T-helper 2 cell treated with Interferon-gamma antibody and Interleukin-4, amounts not matched to agents 5 μg/mL and 100 μg/mL, for 36 hours (primary cell): Measurements from ENCODE around the gene PIP4K2A.
A peak's percentile ranks its signal among the peaks of the same experiment; 100 is the strongest.

Source experiments
- DNase-seq: peaks from one replicate; pipeline ENCODE4 v3.0.0; 2021; ENCODE audit warnings: low spot score
- H3K27ac Mint-ChIP-seq: one replicate; pipeline ENCODE4 v1.8.0; 2021; ENCODE audit warnings: mild to moderate bottlenecking, mixed read lengths
- H3K27me3 Mint-ChIP-seq: one replicate; pipeline ENCODE4 v1.8.0; 2021; ENCODE audit warnings: low read depth, mixed read lengths
- H3K36me3 Mint-ChIP-seq: one replicate; pipeline ENCODE4 v1.8.0; 2021; ENCODE audit warnings: low read depth, mixed read lengths
- H3K4me1 Mint-ChIP-seq: one replicate; pipeline ENCODE4 v1.8.0; 2021; ENCODE audit warnings: low read depth, mixed read lengths
- H3K4me3 Mint-ChIP-seq: one replicate; pipeline ENCODE4 v1.8.0; 2022; ENCODE audit warnings: mild to moderate bottlenecking, moderate library complexity, mixed read lengths
- H3K9me3 Mint-ChIP-seq: one replicate; pipeline ENCODE4 v1.8.0; 2021; ENCODE audit warnings: mixed read lengths

PIP4K2A gene

DNA sequence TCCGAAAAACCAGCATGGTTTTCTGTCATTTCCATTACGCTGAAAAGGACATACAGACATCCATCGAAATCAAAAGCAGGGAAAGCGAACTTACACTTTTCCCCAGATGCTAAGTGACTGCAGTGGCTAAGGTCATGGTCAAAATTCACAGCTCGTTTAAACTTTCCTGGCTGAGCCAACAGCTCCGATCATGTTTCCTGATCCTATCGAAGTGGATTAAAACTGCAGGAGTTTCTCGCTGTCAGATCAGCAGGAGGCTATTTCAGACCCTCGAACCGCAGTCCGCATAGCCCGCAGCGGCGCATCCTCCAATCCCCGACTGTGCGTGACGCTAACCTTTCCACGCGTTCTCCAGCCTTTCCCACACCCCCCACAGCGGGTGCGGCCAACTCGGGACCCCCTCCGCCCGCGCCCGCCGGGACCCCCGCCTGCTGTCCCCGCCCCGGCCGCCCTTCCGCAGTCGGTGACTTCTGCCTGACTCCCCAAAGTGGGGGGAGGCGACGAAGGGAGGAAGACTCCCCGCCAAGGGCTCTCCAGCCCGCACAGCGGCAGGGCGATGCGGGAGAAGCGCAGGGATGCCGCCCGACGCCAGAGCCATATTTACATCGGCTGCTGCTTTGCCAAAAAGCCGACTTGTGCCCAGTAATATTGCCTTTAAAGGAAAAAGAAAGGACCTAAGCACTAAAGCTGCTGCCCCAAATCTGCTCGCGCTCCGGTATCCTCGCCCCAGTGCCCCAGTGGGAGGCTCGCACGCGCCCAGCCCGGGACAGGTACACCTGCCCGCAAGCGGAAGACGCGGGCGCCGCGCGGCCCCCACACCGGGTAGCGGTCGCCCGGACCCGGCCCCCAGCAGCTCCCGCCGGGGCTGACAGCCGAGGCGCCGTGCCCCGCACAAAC, 1.2 kb downstream of the PIP4K2A start:
- H3K4me3 Mint-ChIP-seq = peak overlapping the region; percentile 90
- peaks cover 42% of the 10 kb centered on the region for H3K4me1 Mint-ChIP-seq
- peaks cover 15% of the 10 kb centered on the region for H3K36me3 Mint-ChIP-seq
- no peaks in the 10 kb centered on the region for H3K9me3 Mint-ChIP-seq
- peak; percentile 30 for DNase-seq
- no peaks in the 10 kb centered on the region for H3K27me3 Mint-ChIP-seq
- H3K27ac Mint-ChIP-seq = peak overlapping the region; percentile 78

- Mint-ChIP-seq H3K27ac (peak overlapping the region; percentile 49), H3K4me1 (peaks cover 48% of the 10 kb centered on the region), H3K36me3 (peaks cover 23% of the 10 kb centered on the region), H3K4me3 (peak overlapping the region; percentile 90), H3K27me3 (no peaks in the 10 kb centered on the region), H3K9me3 (no peaks in the 10 kb centered on the region)
- DNase-seq = no peak
Observed at GRCh38 chr10:22712211-22712955, 2.0 kb downstream of the PIP4K2A start.

GRCh38 chr10:22711373-22711772, 3.0 kb downstream of the PIP4K2A start:
- peaks cover 53% of the 10 kb centered on the region for H3K4me1 Mint-ChIP-seq
- H3K9me3 Mint-ChIP-seq = no peaks in the 10 kb centered on the region
- no peaks in the 10 kb centered on the region for H3K27me3 Mint-ChIP-seq
- no peak for DNase-seq
- peaks cover 27% of the 10 kb centered on the region for H3K36me3 Mint-ChIP-seq
- H3K4me3 Mint-ChIP-seq = peak overlapping the region; percentile 90
- H3K27ac Mint-ChIP-seq = no peak overlapping the region

- H3K27ac Mint-ChIP-seq = peak overlapping the region; percentile 63
- no peaks in the 10 kb centered on the region for H3K27me3 Mint-ChIP-seq
- no peak for DNase-seq
- no peak overlapping the region for H3K4me3 Mint-ChIP-seq
- H3K36me3 Mint-ChIP-seq = peaks cover 34% of the 10 kb centered on the region
- H3K4me1 Mint-ChIP-seq = peaks cover 58% of the 10 kb centered on the region
- no peaks in the 10 kb centered on the region for H3K9me3 Mint-ChIP-seq
Observed at GRCh38 chr10:22710139-22710745, 4.1 kb downstream of the PIP4K2A start.

- Mint-ChIP-seq H3K36me3 (peaks cover 45% of the 10 kb centered on the region), H3K9me3 (no peaks in the 10 kb centered on the region), H3K27me3 (no peaks in the 10 kb centered on the region), H3K4me3 (no peak overlapping the region), H3K4me1 (peaks cover 68% of the 10 kb centered on the region), H3K27ac (no peak overlapping the region)
- DNase-seq = no peak
Observed at GRCh38 chr10:22708772-22709171, 5.6 kb downstream of the PIP4K2A start.

DNA sequence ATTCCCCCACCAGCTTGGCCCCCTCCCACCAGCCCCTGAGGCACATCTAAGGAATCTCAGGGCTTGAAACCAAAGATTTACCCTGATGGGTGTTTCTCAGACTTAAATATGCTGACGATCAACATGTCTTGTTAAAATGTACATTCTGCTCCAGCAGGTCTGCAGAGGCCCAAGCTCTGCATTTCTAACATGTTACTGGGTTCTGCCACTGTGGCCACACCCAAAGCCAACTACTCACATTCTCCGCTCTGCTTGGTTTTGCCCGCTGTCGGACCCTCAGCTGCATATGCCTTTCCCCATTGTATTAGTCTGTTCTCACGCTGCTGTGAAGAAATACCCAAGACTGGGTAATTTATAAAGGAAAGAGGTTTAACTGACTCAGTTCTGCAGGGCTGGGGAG, 8.9 kb downstream of the PIP4K2A start:
- H3K27me3 Mint-ChIP-seq = no peaks in the 10 kb centered on the region
- no peak overlapping the region for H3K27ac Mint-ChIP-seq
- no peak for DNase-seq
- H3K36me3 Mint-ChIP-seq = peaks cover 50% of the 10 kb centered on the region
- no peaks in the 10 kb centered on the region for H3K9me3 Mint-ChIP-seq
- no peak overlapping the region for H3K4me3 Mint-ChIP-seq
- peaks cover 71% of the 10 kb centered on the region for H3K4me1 Mint-ChIP-seq

DNA sequence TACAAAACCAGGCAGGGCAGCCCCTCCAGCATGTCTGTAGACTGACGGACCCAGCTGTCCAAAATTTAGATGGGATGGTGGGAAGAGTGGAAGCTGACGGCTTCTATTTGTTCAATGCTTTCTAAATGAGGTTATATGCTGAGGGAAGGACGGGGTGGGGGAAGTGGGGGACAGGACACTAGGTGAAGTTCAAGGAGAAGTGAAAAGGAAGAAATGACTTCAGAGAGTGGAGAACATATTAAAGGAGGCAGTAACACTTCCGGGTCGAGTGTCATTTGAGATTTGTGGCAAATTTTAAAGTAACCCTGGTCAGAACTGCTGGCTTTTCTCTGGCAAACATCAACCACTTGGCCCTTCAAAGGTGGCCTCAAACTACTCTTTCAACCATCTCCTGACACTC, 9.4 kb downstream of the PIP4K2A start:
- H3K27me3 Mint-ChIP-seq = no peaks in the 10 kb centered on the region
- peaks cover 66% of the 10 kb centered on the region for H3K4me1 Mint-ChIP-seq
- no peak overlapping the region for H3K4me3 Mint-ChIP-seq
- H3K36me3 Mint-ChIP-seq = peaks cover 49% of the 10 kb centered on the region
- DNase-seq = no peak
- no peaks in the 10 kb centered on the region for H3K9me3 Mint-ChIP-seq
- no peak overlapping the region for H3K27ac Mint-ChIP-seq

DNA sequence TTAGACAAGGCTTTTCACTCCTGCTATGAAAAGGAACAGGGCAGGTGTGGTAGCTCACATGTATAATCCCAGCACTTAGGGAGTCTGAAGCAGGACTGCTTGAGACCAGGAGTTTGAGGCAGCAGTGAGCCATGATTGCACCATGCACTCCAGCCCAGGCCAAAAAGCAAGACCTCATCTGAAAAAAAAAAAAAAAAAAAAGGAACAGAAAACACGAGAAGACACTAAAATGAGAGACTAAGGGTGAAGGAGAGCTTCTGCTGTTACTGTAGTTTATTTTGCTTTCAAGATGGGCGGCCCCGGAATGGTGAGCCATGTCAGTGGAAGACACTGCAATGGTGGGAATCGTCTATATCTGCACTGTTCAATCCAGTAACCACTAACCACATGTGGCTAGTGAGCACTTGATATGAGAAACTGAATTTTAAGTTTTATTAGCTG, 9.9 kb downstream of the PIP4K2A start:
- H3K4me1 Mint-ChIP-seq = peaks cover 63% of the 10 kb centered on the region
- H3K27ac Mint-ChIP-seq = no peak overlapping the region
- H3K4me3 Mint-ChIP-seq = no peak overlapping the region
- H3K9me3 Mint-ChIP-seq = no peaks in the 10 kb centered on the region
- H3K36me3 Mint-ChIP-seq = peaks cover 49% of the 10 kb centered on the region
- H3K27me3 Mint-ChIP-seq = no peaks in the 10 kb centered on the region
- DNase-seq = no peak

GRCh38 chr10:22702348-22702747, 12.0 kb downstream of the PIP4K2A start:
- Mint-ChIP-seq H3K27me3 (no peaks in the 10 kb centered on the region), H3K27ac (no peak overlapping the region), H3K4me3 (no peak overlapping the region), H3K36me3 (peaks cover 36% of the 10 kb centered on the region), H3K4me1 (peaks cover 52% of the 10 kb centered on the region), H3K9me3 (no peaks in the 10 kb centered on the region)
- no peak for DNase-seq

DNA sequence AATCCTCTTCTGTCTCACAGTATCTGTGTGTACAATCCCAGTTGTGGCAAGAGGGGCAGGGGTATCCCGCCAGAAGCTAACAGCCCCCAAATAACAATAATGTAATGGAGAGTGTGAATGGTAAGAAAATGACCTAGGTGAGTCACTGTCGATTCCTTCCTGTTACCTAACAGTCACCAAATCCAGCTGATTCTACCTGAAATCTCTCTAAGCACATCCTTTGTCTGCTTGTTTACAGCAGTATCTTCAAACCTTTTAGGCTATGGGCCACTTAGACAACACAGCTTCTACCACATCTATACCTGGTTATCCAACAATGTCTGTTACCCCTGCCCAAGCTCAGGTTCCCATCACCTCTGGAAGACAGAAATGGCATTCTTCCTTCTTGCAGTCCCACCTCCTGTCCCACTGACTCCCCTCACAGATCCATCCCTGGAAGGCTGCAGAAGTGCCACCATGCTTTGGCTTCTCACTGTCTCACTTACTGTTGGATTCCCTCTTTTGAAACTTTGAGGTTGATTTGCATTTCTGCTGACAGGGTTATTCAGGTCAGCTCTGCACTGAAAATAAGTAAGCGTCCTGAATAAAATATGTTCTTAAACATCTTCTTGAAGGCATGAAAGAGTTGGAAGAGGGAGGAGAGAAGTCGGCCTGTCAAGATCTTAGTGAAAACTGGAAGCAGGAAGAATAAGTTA, 13.1 kb downstream of the PIP4K2A start:
- no peaks in the 10 kb centered on the region for H3K9me3 Mint-ChIP-seq
- H3K36me3 Mint-ChIP-seq = peaks cover 32% of the 10 kb centered on the region
- no peak overlapping the region for H3K27ac Mint-ChIP-seq
- no peak overlapping the region for H3K4me3 Mint-ChIP-seq
- DNase-seq = no peak
- no peaks in the 10 kb centered on the region for H3K27me3 Mint-ChIP-seq
- peaks cover 49% of the 10 kb centered on the region for H3K4me1 Mint-ChIP-seq

- Mint-ChIP-seq H3K36me3 (peaks cover 26% of the 10 kb centered on the region), H3K27ac (no peak overlapping the region), H3K4me1 (peaks cover 51% of the 10 kb centered on the region), H3K4me3 (no peak overlapping the region), H3K9me3 (no peaks in the 10 kb centered on the region), H3K27me3 (no peaks in the 10 kb centered on the region)
- DNase-seq = no peak
Observed at GRCh38 chr10:22700489-22700888, 13.9 kb downstream of the PIP4K2A start.

DNA sequence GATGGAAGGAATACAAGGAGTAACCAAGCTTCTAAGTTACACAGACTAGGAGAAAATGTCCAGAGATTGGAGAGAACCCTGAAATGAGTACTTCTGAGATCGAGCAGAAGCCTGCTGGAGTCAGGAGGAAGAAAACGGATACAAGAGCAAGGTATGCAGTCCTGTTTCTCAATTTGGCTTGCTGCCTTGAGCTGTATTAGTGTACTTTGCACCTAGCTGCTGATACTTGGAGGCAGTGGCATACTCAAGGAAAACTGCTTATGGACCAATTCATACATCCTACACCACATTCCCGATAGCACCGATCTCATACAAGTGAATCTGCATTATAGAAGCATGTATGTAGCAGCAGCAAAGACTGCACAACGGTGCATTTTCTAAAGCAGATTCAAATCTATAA, 14.4 kb downstream of the PIP4K2A start:
- no peak for DNase-seq
- Mint-ChIP-seq H3K36me3 (peaks cover 27% of the 10 kb centered on the region), H3K27ac (no peak overlapping the region), H3K9me3 (no peaks in the 10 kb centered on the region), H3K4me3 (no peak overlapping the region), H3K4me1 (peaks cover 53% of the 10 kb centered on the region), H3K27me3 (no peaks in the 10 kb centered on the region)

DNA sequence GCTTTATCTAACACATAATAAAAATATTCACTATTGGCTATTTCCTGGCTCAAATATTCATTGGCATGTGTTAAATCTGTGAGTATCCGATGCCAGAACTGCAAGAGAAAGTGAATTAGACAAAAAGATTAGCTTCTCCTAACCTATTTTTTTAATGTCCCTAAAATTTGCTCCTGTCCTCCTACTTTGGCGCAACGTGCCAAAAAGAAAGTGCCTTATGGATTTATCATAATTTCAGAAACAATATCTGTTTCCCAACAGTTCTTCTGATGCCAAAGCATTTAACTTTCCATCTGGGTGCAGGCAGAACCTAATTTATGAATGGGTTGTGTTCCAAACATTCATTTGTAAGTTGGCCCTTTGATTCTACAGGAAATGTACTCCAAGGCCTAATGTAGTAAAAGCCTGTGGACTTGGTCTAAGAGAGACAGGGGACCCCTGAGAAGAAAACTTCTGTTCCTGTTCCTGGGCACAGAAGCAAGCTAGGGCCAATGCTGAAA, 15.4 kb downstream of the PIP4K2A start:
- Mint-ChIP-seq H3K9me3 (no peaks in the 10 kb centered on the region), H3K27me3 (no peaks in the 10 kb centered on the region), H3K4me1 (peaks cover 52% of the 10 kb centered on the region), H3K27ac (no peak overlapping the region), H3K4me3 (no peak overlapping the region), H3K36me3 (peaks cover 17% of the 10 kb centered on the region)
- no peak for DNase-seq
